IPS DF 6.9 (cell line): ENCODE results near the gene THSD4.

ENCODE experiments used
- DNase-seq: peaks from one replicate; pipeline ENCODE4 v3.0.0-alpha.2; 2013; ENCODE audit warnings: low read depth, low spot score
- H3K27ac ChIP-seq: one replicate; pipeline ENCODE4 v1.5.1; 2013; ENCODE audit warnings: low read length, control low read depth
- H3K27me3 ChIP-seq: 2 replicates; pipeline ENCODE4 v1.6.1; 2013; ENCODE audit warnings: mild to moderate bottlenecking, low read length; ENCODE audit not compliant: control insufficient read depth, insufficient read depth
- H3K36me3 ChIP-seq: 2 replicates; pipeline ENCODE4 v1.6.1; 2013; ENCODE audit warnings: low read length; ENCODE audit not compliant: control insufficient read depth, insufficient read depth
- H3K4me1 ChIP-seq: 2 replicates; pipeline ENCODE4 v1.6.1; 2013; ENCODE audit warnings: low read length; ENCODE audit not compliant: control insufficient read depth, insufficient read depth
- H3K4me3 ChIP-seq: 2 replicates; pipeline ENCODE4 v1.5.1; 2013; ENCODE audit warnings: mild to moderate bottlenecking, low read length
- H3K9me3 ChIP-seq: 2 replicates; pipeline ENCODE4 v1.6.1; 2013; ENCODE audit warnings: low read length, inconsistent platforms; ENCODE audit not compliant: control insufficient read depth, insufficient read depth
- WGBS: extraction: QIAGEN DNeasy Blood & Tissue Kit; methylation state at CpG from one replicate; pipeline ENCODE4 v1.1.7; 2013; ENCODE audit warnings: mixed read lengths, missing lambda C conversion rate; ENCODE audit not compliant: insufficient read length, insufficient coverage; 5-methylcytosine and 5-hydroxymethylcytosine counted together

THSD4 gene

GRCh38 chr15:71679793-71680353 is 564.6 kb downstream of the THSD4 start:
- Histone ChIP-seq H3K27me3 (no peaks in the 10 kb centered on the region), H3K9me3 (no peaks in the 10 kb centered on the region), H3K36me3 (no peaks in the 10 kb centered on the region), H3K4me1 (no peaks in the 10 kb centered on the region), H3K27ac (no peak overlapping the region), H3K4me3 (no peak overlapping the region)
- WGBS = 100% methylated on average over 1 of the region's 5 CpGs
- DNase-seq = no peak

- Histone ChIP-seq H3K36me3 (no peaks in the 10 kb centered on the region), H3K27me3 (no peaks in the 10 kb centered on the region)
- no CpG with 5 or more reads among the region's 3 CpGs for WGBS
Observed at GRCh38 chr15:71682001-71682400, 566.7 kb downstream of the THSD4 start.

GRCh38 chr15:71683411-71684274 is 568.4 kb downstream of the THSD4 start:
- H3K4me3 ChIP-seq = no peak overlapping the region
- no peak overlapping the region for H3K27ac ChIP-seq
- no peak for DNase-seq
- no CpG with 5 or more reads among the region's 9 CpGs for WGBS
- no peaks in the 10 kb centered on the region for H3K27me3 ChIP-seq
- H3K36me3 ChIP-seq = no peaks in the 10 kb centered on the region
- no peaks in the 10 kb centered on the region for H3K9me3 ChIP-seq
- no peaks in the 10 kb centered on the region for H3K4me1 ChIP-seq

More at GRCh38 chr15:71682001-71682400, 566.7 kb downstream of the THSD4 start:
- H3K4me1 ChIP-seq = no peaks in the 10 kb centered on the region
- no peaks in the 10 kb centered on the region for H3K9me3 ChIP-seq
- H3K4me3 ChIP-seq = no peak overlapping the region
- no peak overlapping the region for H3K27ac ChIP-seq
- no peak for DNase-seq

GRCh38 chr15:71685420-71685993 is 570.2 kb downstream of the THSD4 start:
- H3K4me1 ChIP-seq = no peaks in the 10 kb centered on the region
- no peaks in the 10 kb centered on the region for H3K27me3 ChIP-seq
- no peaks in the 10 kb centered on the region for H3K9me3 ChIP-seq
- DNase-seq = no peak
- H3K4me3 ChIP-seq = no peak overlapping the region
- H3K27ac ChIP-seq = no peak overlapping the region
- H3K36me3 ChIP-seq = no peaks in the 10 kb centered on the region

- no peak for DNase-seq
- WGBS = no CpG with 5 or more reads among the region's 4 CpGs
- Histone ChIP-seq H3K4me3 (no peak overlapping the region), H3K36me3 (no peaks in the 10 kb centered on the region), H3K27ac (no peak overlapping the region), H3K27me3 (no peaks in the 10 kb centered on the region), H3K4me1 (no peaks in the 10 kb centered on the region), H3K9me3 (no peaks in the 10 kb centered on the region)
Observed at GRCh38 chr15:71686221-71687050, 571.2 kb downstream of the THSD4 start.

- no peaks in the 10 kb centered on the region for H3K36me3 ChIP-seq
- no peaks in the 10 kb centered on the region for H3K9me3 ChIP-seq
- H3K27ac ChIP-seq = no peak overlapping the region
- no peak for DNase-seq
- no peaks in the 10 kb centered on the region for H3K27me3 ChIP-seq
- WGBS = no CpG with 5 or more reads among the region's 2 CpGs
- H3K4me3 ChIP-seq = no peak overlapping the region
- H3K4me1 ChIP-seq = no peaks in the 10 kb centered on the region
Observed at GRCh38 chr15:71687902-71688508, 572.7 kb downstream of the THSD4 start.

- no peaks in the 10 kb centered on the region for H3K27me3 ChIP-seq
- no peak overlapping the region for H3K4me3 ChIP-seq
- no peak for DNase-seq
- no peaks in the 10 kb centered on the region for H3K4me1 ChIP-seq
- H3K9me3 ChIP-seq = no peaks in the 10 kb centered on the region
- no peaks in the 10 kb centered on the region for H3K36me3 ChIP-seq
- no peak overlapping the region for H3K27ac ChIP-seq
- WGBS = no CpG with 5 or more reads among the region's 3 CpGs
Observed at GRCh38 chr15:71688509-71689094, 573.3 kb downstream of the THSD4 start.

GRCh38 chr15:71691081-71691457 is 575.8 kb downstream of the THSD4 start:
- H3K4me1 ChIP-seq = no peaks in the 10 kb centered on the region
- no peaks in the 10 kb centered on the region for H3K9me3 ChIP-seq
- H3K27ac ChIP-seq = no peak overlapping the region
- H3K4me3 ChIP-seq = no peak overlapping the region
- H3K27me3 ChIP-seq = no peaks in the 10 kb centered on the region
- WGBS = no CpG with 5 or more reads among the region's 3 CpGs
- H3K36me3 ChIP-seq = no peaks in the 10 kb centered on the region
- DNase-seq = no peak

- DNase-seq = no peak
- H3K9me3 ChIP-seq = no peaks in the 10 kb centered on the region
- no peak overlapping the region for H3K27ac ChIP-seq
- H3K4me1 ChIP-seq = no peaks in the 10 kb centered on the region
- H3K36me3 ChIP-seq = no peaks in the 10 kb centered on the region
- H3K27me3 ChIP-seq = no peaks in the 10 kb centered on the region
- WGBS = no CpG with 5 or more reads among the region's 12 CpGs
- no peak overlapping the region for H3K4me3 ChIP-seq
Observed at GRCh38 chr15:71691458-71692417, 576.5 kb downstream of the THSD4 start.
